ENCODE measurements around the gene DENND1A. TPM values are rescaled to one million over a fixed set of nuclear protein-coding genes. Genes with fewer than 3 reads are reported as not detected.

The DENND1A gene
- total and polyA plus RNA-seq, 2 of the 13 experiments (the other 11 are each of a cell fraction or from before 2014, with no cell fraction given): 14.8 to 30.1 TPM

GRCh38 chr9:123514766-123515165 lies 415.2 kb downstream of the DENND1A start:
- in situ Hi-C loops (cut with HindIII; ENCODE audit: extremely low pct_ligation_motif_present, low pct_unique_long_range_greater_than_20kb): no loop called here
- H3K4me3 ChIP-seq (replicated peaks in 1 of 3; ENCODE audit: insufficient read depth in 1 of 3, low read depth in 2 of 3, low read length in 3 of 3): no peak overlapping the region
- TF ChIP-seq ZNF530 (CRISPR knock-in tag; IDR thresholded peaks at IDR 0.05; ENCODE audit: low read depth): no peak
- TF ChIP-seq PBX3 (CRISPR knock-in tag; IDR thresholded peaks at IDR 0.05; ENCODE audit: borderline replicate concordance): no peak
- TF ChIP-seq MED1 (CRISPR knock-in tag; IDR thresholded peaks at IDR 0.05): no peak
- ATAC-seq: no peak
- H2AFZ ChIP-seq (ENCODE audit: low read length): no peak overlapping the region
- no peak for DNase-seq (ENCODE audit: low spot score)
- no peak overlapping the region for H3K4me2 ChIP-seq (ENCODE audit: low read depth, low read length)
- no peaks in the 10 kb centered on the region for H3K9me3 ChIP-seq (ENCODE audit: low read length)
- H3K79me2 ChIP-seq (ENCODE audit: insufficient read depth, low read length): no peaks in the 10 kb centered on the region
- H3K27ac ChIP-seq (ENCODE audit: extremely low read length, insufficient read depth, low read length): no peak overlapping the region
- no peak for FAIRE-seq
- H3K9ac ChIP-seq (ENCODE audit: insufficient read depth, low read depth, low read length): no peak overlapping the region
- over 99% methylated on average over 4 of the region's 4 CpGs for WGBS (ENCODE audit: low lambda C conversion rate)
- POLR2A ChIA-PET: no interaction called here
- no peaks in the 10 kb centered on the region for H4K20me1 ChIP-seq (ENCODE audit: insufficient read depth, low read length)
- intact Hi-C loops (cut with micrococcal nuclease; ENCODE audit: unreplicated experiment): no loop called here
- no TSS peak for BruUV-seq (replicated peaks)
- H3K4me1 ChIP-seq (ENCODE audit: insufficient read depth, low read length): no peaks in the 10 kb centered on the region
- CTCF ChIA-PET (ENCODE audit: low intra/inter-chr PET ratio, low total read pairs): no interaction called here
- no peaks in the 10 kb centered on the region for H3K27me3 ChIP-seq (ENCODE audit: control insufficient read depth in 1 of 2, insufficient read depth in 2 of 2, low read length in 2 of 2)
- peaks cover 0 to 14% of the 10 kb centered on the region in 2 experiments; a peak in 2 of 5 replicates for H3K36me3 ChIP-seq (replicated peaks in 1 of 2; ENCODE audit: control insufficient read depth in 1 of 2, insufficient read depth in 2 of 2, low read length in 2 of 2)

GRCh38 chr9:123513554-123513953 lies 416.4 kb downstream of the DENND1A start:
- POLR2A ChIA-PET: no interaction called here
- H3K27ac ChIP-seq (ENCODE audit: extremely low read length, insufficient read depth, low read length): no peak overlapping the region
- no peak for FAIRE-seq
- H3K36me3 ChIP-seq (replicated peaks in 1 of 2; ENCODE audit: control insufficient read depth in 1 of 2, insufficient read depth in 2 of 2, low read length in 2 of 2): peaks cover 0 to 14% of the 10 kb centered on the region in 2 experiments; a peak in 2 of 5 replicates
- TF ChIP-seq ZNF790 (CRISPR knock-in tag; IDR thresholded peaks at IDR 0.05; ENCODE audit: borderline replicate concordance) (no peak), ZMAT3 (CRISPR knock-in tag; conservative IDR thresholded peaks at IDR 0.05) (no peak)
- 94% methylated on average over 2 of the region's 2 CpGs for WGBS (ENCODE audit: low lambda C conversion rate)
- no peak overlapping the region for H3K9ac ChIP-seq (ENCODE audit: insufficient read depth, low read depth, low read length)
- no peaks in the 10 kb centered on the region for H3K9me3 ChIP-seq (ENCODE audit: low read length)
- no peak overlapping the region for H3K4me2 ChIP-seq (ENCODE audit: low read depth, low read length)
- no peaks in the 10 kb centered on the region for H4K20me1 ChIP-seq (ENCODE audit: insufficient read depth, low read length)
- H3K27me3 ChIP-seq (ENCODE audit: control insufficient read depth in 1 of 2, insufficient read depth in 2 of 2, low read length in 2 of 2): no peaks in the 10 kb centered on the region
- no peak for ATAC-seq
- intact Hi-C loops (cut with micrococcal nuclease; ENCODE audit: unreplicated experiment) (no loop called here), in situ Hi-C loops (cut with HindIII; ENCODE audit: extremely low pct_ligation_motif_present, low pct_unique_long_range_greater_than_20kb) (no loop called here)
- no peak overlapping the region for H2AFZ ChIP-seq (ENCODE audit: low read length)
- CTCF ChIA-PET (ENCODE audit: low intra/inter-chr PET ratio, low total read pairs): no interaction called here
- H3K4me1 ChIP-seq (ENCODE audit: insufficient read depth, low read length): no peaks in the 10 kb centered on the region
- no peak for DNase-seq (ENCODE audit: low spot score)
- BruUV-seq (replicated peaks): no TSS peak
- no peaks in the 10 kb centered on the region for H3K79me2 ChIP-seq (ENCODE audit: insufficient read depth, low read length)
- H3K4me3 ChIP-seq (replicated peaks in 1 of 3; ENCODE audit: insufficient read depth in 1 of 3, low read depth in 2 of 3, low read length in 3 of 3): no peak overlapping the region
